Cardiac muscle cell (in vitro differentiated cells and primary cell): ENCODE data around the gene SLC5A4. TPM values are rescaled to one million over a fixed set of nuclear protein-coding genes. Genes with fewer than 3 reads are reported as not detected.
"Not testable (repeated sequence)": the region's sequence is repeated elsewhere in the genome, so short reads cannot be mapped to it uniquely, and the experiment has no call there.

Experiments used
- DNase-seq, 2 donors: peaks; one replicate each; pipeline versions ENCODE4 v3.0.0 to v3.0.0-alpha.2; 2010 to 2017; ENCODE audit warnings: low read depth in 1 of 2, low spot score in 1 of 2
- H3K27ac ChIP-seq: fragments of 200-600 bp; sonication (generic); 2 replicates; pipeline ENCODE4 v1.5.1; 2016
- H3K27me3 ChIP-seq: fragments of 200-600 bp; sonication (generic); 2 replicates; pipeline ENCODE4 v1.6.0; 2016; ENCODE audit warnings: control low read depth
- H3K36me3 ChIP-seq: fragments of 200-600 bp; sonication (generic); 2 replicates; pipeline ENCODE4 v1.5.1; 2016; ENCODE audit warnings: control low read depth
- H3K4me1 ChIP-seq: fragments of 200-600 bp; sonication (generic); 2 replicates; pipeline ENCODE4 v1.8.1; 2017; ENCODE audit warnings: low read depth, mild to moderate bottlenecking, mixed run types
- H3K4me3 ChIP-seq: fragments of 200-600 bp; sonication (generic); 2 replicates; pipeline ENCODE4 v1.5.1; 2016; ENCODE audit warnings: mild to moderate bottlenecking
- H3K9me3 ChIP-seq: fragments of 200-600 bp; sonication (generic); 2 replicates; pipeline ENCODE4 v1.5.1; 2017; ENCODE audit warnings: low read depth, mild to moderate bottlenecking, control low read depth
- polyA plus RNA-seq: library from polyadenylated mRNA; unstranded; fragments of >200 nt; fragmentation: Nextera tagmentation; extraction: Ambion mirVana; gene quantifications from 2 replicates; pipeline ENCODE4 v1.2.1, GENCODE V29; 2016
- total RNA-seq: library from RNA; depleted of rRNA; stranded (reverse); fragments of >200 nt; gene quantifications from 2 replicates; pipeline ENCODE4 v1.2.3, GENCODE V29; 2016
- TF ChIP-seq, protein P1 (sequence below): IDR thresholded peaks from 2 replicates; pipeline ENCODE4 v1.5.1; 2012; ENCODE audit warnings: low read depth, mild to moderate bottlenecking, low read length

Gene SLC5A4
- total and polyA plus RNA-seq, 2 experiments from 2014 or later = not detected

DNA sequence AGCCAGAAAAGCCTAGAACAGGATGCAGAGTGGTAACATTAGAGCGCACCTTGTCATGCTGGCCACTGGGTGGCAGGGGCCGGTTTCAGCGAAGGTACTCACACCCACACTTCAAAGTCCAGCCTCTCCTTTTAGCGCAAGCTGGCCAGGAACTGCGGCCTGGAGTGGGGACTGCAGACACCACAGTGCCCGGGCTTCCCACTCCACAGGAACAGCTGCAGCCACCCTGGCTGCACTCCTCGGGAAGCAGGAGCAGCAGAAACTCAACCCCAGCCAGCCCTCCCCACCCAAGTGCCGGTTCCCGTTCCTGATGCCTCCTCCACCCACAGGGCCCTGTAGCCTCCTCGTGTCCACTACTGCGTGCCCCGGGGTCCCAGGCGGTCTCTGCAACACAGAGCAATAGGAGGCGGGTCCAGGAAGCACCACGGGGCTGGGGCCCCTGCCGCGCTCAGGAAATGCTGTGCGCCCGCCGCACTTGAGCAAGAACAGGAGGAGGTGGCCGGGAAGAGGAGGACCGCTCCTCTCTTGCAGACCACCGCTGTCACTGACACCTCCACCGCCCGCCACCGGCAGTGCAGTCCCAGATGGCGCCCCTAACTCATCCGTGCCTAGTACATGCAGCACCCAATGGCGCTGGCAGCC lies 52.5 kb downstream of the SLC5A4 start:
- H3K4me1 ChIP-seq = no peaks in the 10 kb centered on the region
- TF ChIP-seq, protein P1, sequence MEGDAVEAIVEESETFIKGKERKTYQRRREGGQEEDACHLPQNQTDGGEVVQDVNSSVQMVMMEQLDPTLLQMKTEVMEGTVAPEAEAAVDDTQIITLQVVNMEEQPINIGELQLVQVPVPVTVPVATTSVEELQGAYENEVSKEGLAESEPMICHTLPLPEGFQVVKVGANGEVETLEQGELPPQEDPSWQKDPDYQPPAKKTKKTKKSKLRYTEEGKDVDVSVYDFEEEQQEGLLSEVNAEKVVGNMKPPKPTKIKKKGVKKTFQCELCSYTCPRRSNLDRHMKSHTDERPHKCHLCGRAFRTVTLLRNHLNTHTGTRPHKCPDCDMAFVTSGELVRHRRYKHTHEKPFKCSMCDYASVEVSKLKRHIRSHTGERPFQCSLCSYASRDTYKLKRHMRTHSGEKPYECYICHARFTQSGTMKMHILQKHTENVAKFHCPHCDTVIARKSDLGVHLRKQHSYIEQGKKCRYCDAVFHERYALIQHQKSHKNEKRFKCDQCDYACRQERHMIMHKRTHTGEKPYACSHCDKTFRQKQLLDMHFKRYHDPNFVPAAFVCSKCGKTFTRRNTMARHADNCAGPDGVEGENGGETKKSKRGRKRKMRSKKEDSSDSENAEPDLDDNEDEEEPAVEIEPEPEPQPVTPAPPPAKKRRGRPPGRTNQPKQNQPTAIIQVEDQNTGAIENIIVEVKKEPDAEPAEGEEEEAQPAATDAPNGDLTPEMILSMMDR = peak; percentile 42
- peak; percentile 40 to 78 for DNase-seq
- no peaks in the 10 kb centered on the region for H3K9me3 ChIP-seq
- H3K4me3 ChIP-seq = peak overlapping the region; percentile 34
- H3K36me3 ChIP-seq = no peaks in the 10 kb centered on the region
- H3K27ac ChIP-seq = no peak overlapping the region
- H3K27me3 ChIP-seq = peaks cover 36% of the 10 kb centered on the region

DNA sequence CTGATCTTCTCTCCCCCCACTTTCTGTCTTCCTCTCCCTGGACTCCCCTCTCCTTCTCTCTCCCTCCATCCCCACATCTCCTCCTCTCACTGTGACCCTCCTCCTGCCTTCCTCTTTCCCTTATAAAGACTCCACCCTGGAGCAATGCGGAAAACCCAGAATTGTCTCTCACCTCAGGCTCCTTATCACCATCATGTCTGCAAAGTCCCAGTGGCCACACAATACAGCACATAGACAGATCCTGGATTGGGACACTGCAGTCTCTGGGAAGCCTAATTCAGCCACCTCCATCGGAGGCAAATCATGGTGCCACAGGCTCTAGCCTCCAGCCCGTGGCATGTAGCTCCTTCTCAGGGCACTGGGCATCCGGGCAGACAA lies 53.0 kb downstream of the SLC5A4 start:
- H3K27me3 ChIP-seq = peaks cover 36% of the 10 kb centered on the region
- TF ChIP-seq, protein P1 = no peak
- H3K4me1 ChIP-seq = no peaks in the 10 kb centered on the region
- no peaks in the 10 kb centered on the region for H3K36me3 ChIP-seq
- H3K27ac ChIP-seq = no peak overlapping the region
- no peaks in the 10 kb centered on the region for H3K9me3 ChIP-seq
- H3K4me3 ChIP-seq = no peak overlapping the region
- no peak for DNase-seq

DNA sequence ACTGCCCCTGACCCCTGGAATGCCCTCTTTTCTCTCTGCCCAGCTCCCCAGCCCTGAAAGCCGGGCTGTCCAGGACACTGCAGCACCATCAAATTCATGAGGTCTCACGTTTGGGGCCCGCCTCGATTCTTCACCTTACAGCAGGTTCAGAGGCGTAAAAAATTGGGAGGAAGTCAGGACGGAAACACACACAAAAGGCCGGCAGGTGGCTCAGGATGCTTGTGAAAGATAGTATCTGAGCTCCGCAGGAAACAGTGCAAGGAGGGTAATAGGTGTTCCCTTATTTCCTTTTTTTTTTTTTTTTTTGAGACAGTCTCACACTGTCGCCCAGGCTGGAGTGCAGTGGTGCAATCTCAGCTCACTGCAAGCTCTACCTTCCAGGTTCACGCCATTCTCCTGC lies 54.4 kb downstream of the SLC5A4 start:
- TF ChIP-seq, protein P1 = no peak
- no peaks in the 10 kb centered on the region for H3K9me3 ChIP-seq
- no peak overlapping the region for H3K27ac ChIP-seq
- H3K27me3 ChIP-seq = peaks cover 29% of the 10 kb centered on the region
- no peaks in the 10 kb centered on the region for H3K4me1 ChIP-seq
- H3K36me3 ChIP-seq = no peaks in the 10 kb centered on the region
- no peak overlapping the region for H3K4me3 ChIP-seq
- no peak for DNase-seq

DNA sequence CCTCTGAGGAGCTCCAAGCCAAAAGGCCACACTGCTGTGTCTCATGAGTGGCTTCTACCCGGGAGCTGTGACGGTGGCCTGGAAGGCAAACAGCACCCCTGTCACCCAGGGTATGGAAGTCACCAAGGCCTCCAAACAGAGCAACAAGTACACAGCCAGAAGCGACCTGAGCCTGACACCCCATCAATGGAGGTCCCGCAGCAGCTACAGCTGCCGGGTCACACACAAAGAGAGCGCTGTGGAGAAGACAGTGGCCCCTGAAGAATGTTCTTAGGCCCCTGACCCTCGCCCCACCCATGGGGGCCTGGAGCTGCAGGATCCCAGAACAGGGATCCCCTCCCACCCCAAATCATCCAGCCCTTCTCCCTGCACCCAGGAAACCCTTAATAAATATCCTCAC lies 55.2 kb downstream of the SLC5A4 start:
- H3K27me3 ChIP-seq = peaks cover 29% of the 10 kb centered on the region
- no peaks in the 10 kb centered on the region for H3K4me1 ChIP-seq
- no peak overlapping the region for H3K27ac ChIP-seq
- no peak overlapping the region for H3K4me3 ChIP-seq
- DNase-seq = no peak
- no peaks in the 10 kb centered on the region for H3K36me3 ChIP-seq
- TF ChIP-seq, protein P1 = no peak
- H3K9me3 ChIP-seq = no peaks in the 10 kb centered on the region

DNA sequence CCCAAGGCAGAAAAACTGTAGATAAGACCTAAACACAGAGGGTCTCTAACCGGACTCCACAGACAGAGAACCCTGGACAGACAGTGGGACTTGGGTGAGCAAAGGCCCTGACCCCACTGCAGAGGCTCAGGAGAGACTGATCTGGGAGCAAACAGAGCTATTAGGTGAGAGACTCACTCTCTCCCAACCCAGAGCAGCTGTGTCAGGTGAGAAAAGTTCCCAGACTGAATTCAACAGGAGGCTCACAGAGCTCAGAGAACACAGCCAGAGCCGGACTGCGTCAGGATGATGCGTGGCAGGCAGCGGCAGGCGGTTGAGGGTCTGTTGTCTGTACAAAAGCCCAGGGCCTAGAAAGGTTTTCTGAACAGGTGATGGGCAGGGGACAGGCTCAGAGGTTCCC lies 55.8 kb downstream of the SLC5A4 start:
- H3K27ac ChIP-seq = no peak overlapping the region
- peaks cover 27% of the 10 kb centered on the region for H3K27me3 ChIP-seq
- no peaks in the 10 kb centered on the region for H3K36me3 ChIP-seq
- TF ChIP-seq, protein P1 = no peak
- no peaks in the 10 kb centered on the region for H3K4me1 ChIP-seq
- no peak for DNase-seq
- H3K4me3 ChIP-seq = no peak overlapping the region
- H3K9me3 ChIP-seq = no peaks in the 10 kb centered on the region

DNA sequence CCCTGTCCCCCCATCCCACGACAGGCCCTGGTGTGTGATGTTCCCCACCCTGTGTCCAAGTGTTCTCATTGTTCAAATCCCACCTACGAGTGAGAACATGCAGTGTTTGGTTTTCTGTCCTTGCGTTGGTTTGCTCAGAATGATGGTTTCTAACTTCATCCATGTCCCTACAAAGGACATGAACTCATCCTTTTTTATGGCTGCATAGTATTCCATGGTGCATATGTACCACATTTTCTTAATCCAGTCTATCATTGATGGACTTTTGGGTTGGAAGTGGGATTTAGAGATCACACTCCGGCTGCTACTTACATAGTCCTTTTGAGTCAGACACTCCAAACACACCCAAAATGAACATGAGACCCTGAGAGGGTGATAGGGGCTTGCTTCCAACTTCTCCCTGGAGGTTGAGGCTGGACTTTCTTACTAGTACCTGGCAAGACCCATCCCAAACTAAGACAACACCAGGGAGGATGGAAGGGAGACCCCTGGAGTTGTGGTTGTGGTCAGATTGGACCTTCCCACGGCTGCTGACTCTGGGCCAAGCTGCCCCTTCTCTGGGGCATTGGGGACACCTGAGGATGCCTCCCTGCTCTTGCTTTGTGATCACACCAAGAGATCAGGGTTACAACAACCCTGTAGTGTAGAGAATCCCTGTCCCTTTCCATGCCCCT lies 57.5 kb downstream of the SLC5A4 start:
- not testable (repeated sequence) for DNase-seq, H3K4me3 ChIP-seq, H3K4me1 ChIP-seq, H3K9me3 ChIP-seq, H3K27ac ChIP-seq, H3K36me3 ChIP-seq
- peaks cover 11% of the 10 kb centered on the region for H3K27me3 ChIP-seq

DNA sequence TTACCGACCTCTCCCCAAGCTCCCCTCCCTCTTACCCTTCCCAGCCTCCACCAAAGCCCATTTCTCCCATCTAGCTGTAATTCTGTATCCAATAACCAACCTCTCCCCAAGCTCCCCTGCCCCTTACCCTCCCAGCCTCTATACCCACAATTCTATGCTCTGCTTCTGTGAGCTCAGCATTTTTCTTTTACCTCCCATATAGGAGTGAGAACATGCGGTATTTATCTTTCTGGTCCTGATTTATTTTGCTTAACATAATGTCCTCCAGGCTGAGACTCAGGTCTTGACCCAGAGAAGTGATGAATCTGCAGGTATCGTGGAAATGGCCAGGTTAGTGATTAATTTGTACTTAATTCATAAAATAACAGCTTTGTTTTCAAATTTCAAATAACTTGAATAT lies 59.2 kb downstream of the SLC5A4 start:
- not testable (repeated sequence) for H3K27me3 ChIP-seq, H3K4me3 ChIP-seq, DNase-seq, H3K36me3 ChIP-seq, H3K27ac ChIP-seq, H3K9me3 ChIP-seq, H3K4me1 ChIP-seq

DNA sequence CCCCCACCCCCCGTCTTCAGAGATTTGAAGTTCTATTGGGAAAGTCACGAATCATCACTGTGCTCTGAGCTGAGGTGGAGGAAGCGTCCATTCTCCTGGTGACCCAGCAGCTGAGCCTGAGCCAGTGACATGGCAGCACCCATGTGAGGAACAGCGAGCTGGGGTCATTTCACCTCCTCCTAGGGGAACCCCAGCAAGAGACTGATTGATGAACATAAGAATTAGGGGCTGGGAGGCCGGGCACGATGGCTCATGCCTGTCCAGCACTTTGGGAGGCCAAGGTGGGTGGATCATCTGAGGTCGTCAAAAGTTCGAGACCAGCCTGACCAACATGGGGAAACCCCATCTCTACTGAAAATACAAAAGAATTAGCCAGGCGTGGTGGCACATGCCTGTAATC lies 61.8 kb downstream of the SLC5A4 start:
- DNase-seq, H3K27ac ChIP-seq, H3K36me3 ChIP-seq, H3K27me3 ChIP-seq, H3K4me3 ChIP-seq, H3K4me1 ChIP-seq, H3K9me3 ChIP-seq: not testable (repeated sequence)

DNA sequence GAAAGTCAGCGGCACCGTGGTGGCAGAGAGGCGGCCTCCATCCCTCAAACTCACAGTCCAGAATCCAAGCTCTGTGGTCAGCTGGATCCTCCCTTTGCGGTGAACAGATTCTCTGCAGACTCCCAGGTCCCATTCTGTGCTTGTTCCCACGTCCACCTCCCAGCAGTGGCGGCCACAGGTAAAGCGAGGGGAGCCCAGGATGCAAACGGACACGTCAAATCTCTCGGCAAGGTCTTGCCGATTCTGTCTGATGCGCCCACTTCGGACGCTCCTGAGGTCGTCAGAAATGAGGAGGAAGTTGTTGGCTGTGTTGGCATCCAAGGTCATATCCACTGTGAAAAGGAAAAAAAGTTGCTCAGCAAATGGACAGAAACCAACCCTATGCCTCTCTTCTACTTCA lies 64.1 kb downstream of the SLC5A4 start:
- H3K9me3 ChIP-seq, H3K4me1 ChIP-seq, H3K27ac ChIP-seq, H3K36me3 ChIP-seq, H3K4me3 ChIP-seq, DNase-seq, H3K27me3 ChIP-seq: not testable (repeated sequence)
